KMS-11 (cell line): Measurements from ENCODE around the gene C19orf33.

ENCODE experiments used
- H2AFZ ChIP-seq: fragments of 200-600 bp; sonication (generic); 2 replicates; pipeline ENCODE4 v1.6.1; 2016; ENCODE audit warnings: antibody characterized with exemption, mixed run types, low read depth
- H3K27ac ChIP-seq: fragments of 200-600 bp; sonication (generic); 2 replicates; pipeline ENCODE4 v1.6.1; 2016; ENCODE audit warnings: mild to moderate bottlenecking, mixed run types
- H3K27me3 ChIP-seq: fragments of 200-600 bp; sonication (generic); 2 replicates; pipeline ENCODE4 v1.6.1; 2017; ENCODE audit warnings: mild to moderate bottlenecking, low read depth, mixed run types, moderate library complexity; ENCODE audit not compliant: insufficient read depth
- H3K36me3 ChIP-seq: fragments of 200-600 bp; sonication (generic); 2 replicates; pipeline ENCODE4 v1.6.1; 2017; ENCODE audit warnings: mild to moderate bottlenecking, mixed run types; ENCODE audit not compliant: insufficient read depth
- H3K4me1 ChIP-seq: fragments of 200-600 bp; sonication (generic); 2 replicates; pipeline ENCODE4 v1.6.1; 2016; ENCODE audit warnings: mild to moderate bottlenecking, low read depth, mixed run types; ENCODE audit not compliant: poor library complexity, severe bottlenecking
- H3K4me2 ChIP-seq: fragments of 200-600 bp; sonication (generic); 2 replicates; pipeline ENCODE4 v1.7.0; 2016; ENCODE audit warnings: mild to moderate bottlenecking, mixed run types
- H3K4me3 ChIP-seq: fragments of 200-600 bp; sonication (generic); IDR thresholded peaks from 2 replicates; pipeline ENCODE4 v1.6.1; 2017; ENCODE audit warnings: low read depth, low read length, mixed read lengths; ENCODE audit not compliant: insufficient read depth
- H3K79me2 ChIP-seq: fragments of 200-600 bp; sonication (generic); 2 replicates; pipeline ENCODE4 v1.6.1; 2016; ENCODE audit warnings: low read depth, mixed run types; ENCODE audit not compliant: insufficient read depth
- H3K9ac ChIP-seq: fragments of 200-600 bp; sonication (generic); 2 replicates; pipeline ENCODE4 v1.6.1; 2016; ENCODE audit warnings: mild to moderate bottlenecking, mixed run types
- H4K20me1 ChIP-seq: fragments of 200-600 bp; sonication (generic); 2 replicates; pipeline ENCODE4 v1.6.1; 2016; ENCODE audit warnings: mild to moderate bottlenecking, mixed run types; ENCODE audit not compliant: insufficient read depth
- TF ChIP-seq, protein P1 (sequence below): fragments of 200-600 bp; sonication (generic); conservative IDR thresholded peaks from 2 replicates; pipeline ENCODE4 v1.6.1; 2017; ENCODE audit warnings: low read depth, mild to moderate bottlenecking, antibody characterized with exemption, low read length, moderate library complexity, mixed read lengths

Gene C19orf33

DNA sequence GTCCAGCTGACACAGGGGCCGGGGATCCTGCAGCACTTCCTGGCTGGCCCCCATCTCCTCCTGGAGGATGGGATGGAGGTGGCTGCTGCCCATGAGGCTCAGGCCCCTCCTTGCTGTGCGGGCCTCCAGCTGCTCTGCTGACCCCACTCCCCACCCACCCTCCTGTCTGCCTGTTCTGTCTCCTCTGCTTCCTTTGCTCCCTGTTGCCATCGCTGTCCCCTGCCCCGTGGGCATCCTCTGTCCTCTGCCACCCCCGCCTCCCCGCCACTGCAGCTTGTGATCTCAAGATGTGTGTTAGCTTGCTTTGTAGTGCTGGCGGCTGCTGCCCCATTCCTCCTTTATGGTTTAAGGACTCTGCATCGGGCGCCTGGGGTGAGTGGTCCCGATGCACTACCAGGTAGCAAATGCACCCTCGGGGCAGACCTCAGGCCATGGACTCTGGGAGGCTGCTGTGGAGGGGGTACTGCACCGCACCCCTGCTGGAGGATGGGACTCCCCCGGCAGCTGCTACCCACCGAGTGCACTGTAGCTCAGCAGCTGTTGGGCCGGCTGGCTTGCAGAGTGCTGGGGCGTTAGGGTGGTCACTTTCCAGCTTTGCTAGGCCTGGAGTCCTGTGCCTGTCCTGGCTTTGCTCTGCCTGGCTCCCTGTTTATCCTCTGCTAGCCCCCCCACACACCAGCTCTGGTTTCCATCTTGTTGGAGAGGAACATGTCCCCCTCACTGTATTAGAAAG lies 15.8 kb upstream of the C19orf33 start:
- H3K79me2 ChIP-seq = no peaks in the 10 kb centered on the region
- no peaks in the 10 kb centered on the region for H4K20me1 ChIP-seq
- TF ChIP-seq, protein P1, sequence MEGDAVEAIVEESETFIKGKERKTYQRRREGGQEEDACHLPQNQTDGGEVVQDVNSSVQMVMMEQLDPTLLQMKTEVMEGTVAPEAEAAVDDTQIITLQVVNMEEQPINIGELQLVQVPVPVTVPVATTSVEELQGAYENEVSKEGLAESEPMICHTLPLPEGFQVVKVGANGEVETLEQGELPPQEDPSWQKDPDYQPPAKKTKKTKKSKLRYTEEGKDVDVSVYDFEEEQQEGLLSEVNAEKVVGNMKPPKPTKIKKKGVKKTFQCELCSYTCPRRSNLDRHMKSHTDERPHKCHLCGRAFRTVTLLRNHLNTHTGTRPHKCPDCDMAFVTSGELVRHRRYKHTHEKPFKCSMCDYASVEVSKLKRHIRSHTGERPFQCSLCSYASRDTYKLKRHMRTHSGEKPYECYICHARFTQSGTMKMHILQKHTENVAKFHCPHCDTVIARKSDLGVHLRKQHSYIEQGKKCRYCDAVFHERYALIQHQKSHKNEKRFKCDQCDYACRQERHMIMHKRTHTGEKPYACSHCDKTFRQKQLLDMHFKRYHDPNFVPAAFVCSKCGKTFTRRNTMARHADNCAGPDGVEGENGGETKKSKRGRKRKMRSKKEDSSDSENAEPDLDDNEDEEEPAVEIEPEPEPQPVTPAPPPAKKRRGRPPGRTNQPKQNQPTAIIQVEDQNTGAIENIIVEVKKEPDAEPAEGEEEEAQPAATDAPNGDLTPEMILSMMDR = no peak
- H3K27me3 ChIP-seq = peaks cover 19% of the 10 kb centered on the region; the same call in 1 of the 2 replicates
- H3K27ac ChIP-seq = no peak overlapping the region
- no peak overlapping the region for H3K4me2 ChIP-seq
- no peak overlapping the region for H2AFZ ChIP-seq
- no peak overlapping the region for H3K4me3 ChIP-seq
- no peaks in the 10 kb centered on the region for H3K4me1 ChIP-seq
- H3K36me3 ChIP-seq = no peaks in the 10 kb centered on the region
- no peak overlapping the region for H3K9ac ChIP-seq

DNA sequence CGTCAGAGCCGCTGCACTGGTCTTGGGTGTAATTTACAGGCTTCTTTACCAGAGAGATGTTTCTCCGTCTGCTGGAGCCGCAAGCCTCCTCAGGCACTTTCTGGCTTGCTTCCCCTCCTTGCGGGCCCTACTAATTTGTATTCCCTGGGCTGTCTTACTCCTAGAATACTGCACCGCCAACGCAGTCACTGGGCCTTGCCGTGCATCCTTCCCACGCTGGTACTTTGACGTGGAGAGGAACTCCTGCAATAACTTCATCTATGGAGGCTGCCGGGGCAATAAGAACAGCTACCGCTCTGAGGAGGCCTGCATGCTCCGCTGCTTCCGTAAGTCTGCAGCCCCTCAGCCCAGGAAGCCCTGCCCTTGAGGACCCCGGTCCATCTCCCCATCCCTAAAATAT lies 14.1 kb upstream of the C19orf33 start:
- Histone ChIP-seq H3K9ac (no peak overlapping the region), H3K4me3 (no peak overlapping the region), H2AFZ (no peak overlapping the region), H3K27ac (no peak overlapping the region), H3K36me3 (no peaks in the 10 kb centered on the region), H3K27me3 (peaks cover 25% of the 10 kb centered on the region; the same call in 1 of the 2 replicates), H4K20me1 (no peaks in the 10 kb centered on the region), H3K79me2 (no peaks in the 10 kb centered on the region), H3K4me2 (no peak overlapping the region), H3K4me1 (no peaks in the 10 kb centered on the region)
- TF ChIP-seq, protein P1 = no peak

- TF ChIP-seq, protein P1 = no peak
- Histone ChIP-seq H3K27me3 (peaks cover 25% of the 10 kb centered on the region; the same call in 1 of the 2 replicates), H2AFZ (no peak overlapping the region), H3K4me1 (no peaks in the 10 kb centered on the region), H3K27ac (no peak overlapping the region), H4K20me1 (no peaks in the 10 kb centered on the region), H3K36me3 (no peaks in the 10 kb centered on the region), H3K4me2 (no peak overlapping the region), H3K79me2 (no peaks in the 10 kb centered on the region), H3K4me3 (no peak overlapping the region), H3K9ac (no peak overlapping the region)
These were observed 13.4 kb upstream of the C19orf33 start for GRCh38 chr19:38290631-38291147.

DNA sequence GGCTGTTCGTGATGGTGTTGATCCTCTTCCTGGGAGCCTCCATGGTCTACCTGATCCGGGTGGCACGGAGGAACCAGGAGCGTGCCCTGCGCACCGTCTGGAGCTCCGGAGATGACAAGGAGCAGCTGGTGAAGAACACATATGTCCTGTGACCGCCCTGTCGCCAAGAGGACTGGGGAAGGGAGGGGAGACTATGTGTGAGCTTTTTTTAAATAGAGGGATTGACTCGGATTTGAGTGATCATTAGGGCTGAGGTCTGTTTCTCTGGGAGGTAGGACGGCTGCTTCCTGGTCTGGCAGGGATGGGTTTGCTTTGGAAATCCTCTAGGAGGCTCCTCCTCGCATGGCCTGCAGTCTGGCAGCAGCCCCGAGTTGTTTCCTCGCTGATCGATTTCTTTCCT lies 12.2 kb upstream of the C19orf33 start:
- Histone ChIP-seq H3K36me3 (no peaks in the 10 kb centered on the region), H3K4me1 (no peaks in the 10 kb centered on the region), H3K79me2 (no peaks in the 10 kb centered on the region), H3K4me2 (no peak overlapping the region), H3K27me3 (peaks cover 25% of the 10 kb centered on the region; the same call in 1 of the 2 replicates), H3K9ac (no peak overlapping the region), H3K27ac (no peak overlapping the region), H3K4me3 (no peak overlapping the region), H2AFZ (no peak overlapping the region), H4K20me1 (no peaks in the 10 kb centered on the region)
- TF ChIP-seq, protein P1 = no peak
